GM21737 (cell line): ENCODE data around the gene AURKB.
"Not testable (repeated sequence)": the region's sequence is repeated elsewhere in the genome, so short reads cannot be mapped to it uniquely, and the experiment has no call there.

Experiments used
- ATAC-seq: cut with Tn5 transposase; IDR thresholded peaks from one replicate; pipeline ENCODE4 v1.9.1; 2021; ENCODE audit warnings: mild to moderate bottlenecking, moderate library complexity; ENCODE audit not compliant: unreplicated experiment

AURKB gene

DNA sequence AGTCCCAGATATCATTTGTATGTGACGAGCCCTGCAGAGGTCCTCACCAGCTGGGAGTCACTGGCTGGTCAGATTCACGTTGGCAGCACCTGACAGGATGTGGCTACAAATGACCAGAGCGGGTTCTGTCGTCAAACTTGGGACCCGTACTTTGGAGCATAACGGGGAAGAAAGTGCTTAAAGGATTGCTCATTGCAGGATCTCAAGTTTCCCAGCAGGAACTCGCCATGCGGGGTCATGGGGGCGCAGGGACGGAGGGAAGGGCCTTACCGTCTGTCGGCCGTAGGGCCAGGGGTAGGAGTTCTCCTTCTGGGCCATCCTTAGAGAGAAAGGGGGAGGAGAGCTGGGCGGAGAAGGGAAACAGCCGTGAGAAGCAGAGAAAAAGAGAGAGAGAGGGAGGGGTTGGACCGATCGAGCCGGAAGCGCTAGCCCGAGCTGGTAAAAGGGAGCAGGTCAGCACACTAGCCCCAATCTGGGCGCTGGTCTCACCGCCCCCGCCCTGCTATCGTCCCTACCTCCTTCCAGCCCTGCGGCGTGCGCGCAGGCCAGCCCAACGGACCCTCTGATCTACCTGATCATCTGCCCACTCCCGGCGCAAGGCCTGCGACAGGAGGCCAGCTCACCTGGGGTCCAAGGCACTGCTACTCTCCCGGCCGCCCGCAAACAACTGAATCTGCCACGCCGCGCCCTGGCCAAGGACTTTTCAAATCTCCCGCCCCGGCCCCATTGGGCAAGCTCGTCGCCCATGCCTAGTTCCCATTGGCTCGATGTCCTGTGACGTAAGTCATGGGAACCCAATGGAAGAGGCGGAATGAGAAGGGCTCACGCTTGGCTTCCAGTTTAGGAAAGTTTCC lies at the start of gene AURKB:
TSS of gene AURKB (minus strand) at position 669 of the 854 bp plus-strand sequence. CDS start at position 318, 351 bp downstream.
- ATAC-seq = peak; percentile 81

DNA sequence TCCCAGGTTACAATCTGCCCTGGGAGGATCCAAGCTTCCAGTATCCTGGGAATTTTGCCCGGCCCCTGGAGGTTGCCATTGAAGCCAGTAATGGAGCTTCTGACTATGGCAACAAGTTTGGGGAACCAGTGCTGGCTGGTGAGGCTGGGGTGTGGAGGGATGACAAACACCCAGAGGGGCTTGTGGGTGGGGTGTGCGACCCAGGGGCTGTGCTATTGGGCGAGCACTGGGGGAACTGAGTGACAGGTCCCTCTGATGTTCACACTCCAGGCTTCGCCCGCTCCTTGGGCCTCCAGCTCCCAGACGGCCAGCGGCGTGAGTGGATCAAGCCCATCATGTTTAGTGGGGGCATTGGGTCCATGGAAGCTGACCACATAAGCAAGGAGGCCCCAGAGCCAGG lies 47.4 kb upstream of the AURKB start:
- no peak for ATAC-seq

DNA sequence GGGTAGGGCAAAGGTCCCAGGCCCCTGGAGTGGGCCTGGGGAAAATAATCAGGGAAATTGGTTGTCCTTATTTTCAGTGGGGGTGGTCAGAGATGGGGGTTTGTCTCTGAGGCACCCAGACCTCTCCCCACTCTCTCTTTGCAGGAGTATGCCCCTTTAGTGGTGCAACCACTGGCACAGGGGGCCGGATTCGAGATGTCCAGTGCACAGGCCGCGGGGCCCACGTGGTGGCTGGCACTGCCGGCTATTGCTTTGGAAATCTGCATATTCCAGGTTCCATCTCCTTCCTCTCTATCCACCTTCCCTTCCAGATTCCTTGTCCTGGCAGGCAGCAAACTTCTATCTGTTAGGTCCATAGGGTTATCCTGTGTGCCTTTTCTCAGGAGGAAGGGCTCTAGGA lies 46.3 kb upstream of the AURKB start:
- no peak for ATAC-seq

DNA sequence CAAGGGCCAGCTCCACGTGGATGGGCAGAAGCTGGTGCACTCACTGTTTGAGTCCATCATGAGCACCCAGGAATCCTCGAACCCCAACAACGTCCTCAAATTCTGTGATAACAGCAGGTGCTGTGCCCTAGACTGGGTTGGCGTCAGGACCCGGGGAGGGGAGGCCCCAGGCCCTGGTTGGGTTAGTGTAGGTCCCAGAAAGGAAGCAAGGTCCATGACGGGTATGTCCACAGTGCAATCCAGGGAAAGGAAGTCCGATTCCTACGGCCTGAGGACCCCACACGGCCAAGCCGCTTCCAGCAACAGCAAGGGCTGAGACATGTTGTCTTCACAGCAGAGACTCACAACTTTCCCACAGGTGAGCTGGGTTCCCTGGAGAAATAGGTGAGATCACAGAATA lies 45.9 kb upstream of the AURKB start:
- ATAC-seq = no peak

DNA sequence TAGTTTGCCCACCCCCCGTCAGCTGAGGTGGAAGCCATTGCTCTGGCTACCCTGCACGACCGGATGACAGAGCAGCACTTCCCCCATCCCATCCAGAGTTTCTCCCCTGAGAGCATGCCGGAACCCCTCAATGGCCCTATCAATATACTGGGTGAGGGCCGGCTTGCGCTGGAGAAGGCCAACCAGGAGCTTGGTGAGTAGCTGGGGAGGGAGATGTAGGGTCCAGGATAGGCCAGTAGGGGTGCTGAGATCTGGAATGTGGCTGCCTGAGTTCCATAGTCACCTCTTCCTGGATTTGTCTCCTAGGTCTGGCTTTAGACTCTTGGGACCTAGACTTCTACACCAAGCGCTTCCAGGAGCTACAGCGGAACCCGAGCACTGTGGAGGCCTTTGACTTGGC lies 45.1 kb upstream of the AURKB start:
- ATAC-seq = no peak

DNA sequence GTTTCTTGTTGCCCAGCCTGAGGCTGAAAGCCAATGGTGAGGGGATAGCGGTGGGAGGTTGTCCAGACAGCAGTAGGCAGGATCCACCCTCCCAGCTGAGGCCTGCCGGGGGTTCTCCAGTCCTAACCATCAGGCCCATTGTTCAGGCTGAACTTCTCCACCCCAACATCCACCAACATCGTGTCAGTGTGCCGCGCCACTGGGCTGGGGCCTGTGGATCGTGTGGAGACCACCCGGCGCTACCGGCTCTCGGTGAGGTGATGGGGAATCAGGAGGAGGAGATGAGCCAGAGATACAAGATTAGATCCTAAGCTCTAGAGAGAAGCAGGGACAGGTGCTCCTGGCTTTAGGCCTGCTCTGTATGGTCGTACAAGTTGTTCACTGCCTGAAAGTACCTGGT lies 44.5 kb upstream of the AURKB start:
- ATAC-seq = no peak

DNA sequence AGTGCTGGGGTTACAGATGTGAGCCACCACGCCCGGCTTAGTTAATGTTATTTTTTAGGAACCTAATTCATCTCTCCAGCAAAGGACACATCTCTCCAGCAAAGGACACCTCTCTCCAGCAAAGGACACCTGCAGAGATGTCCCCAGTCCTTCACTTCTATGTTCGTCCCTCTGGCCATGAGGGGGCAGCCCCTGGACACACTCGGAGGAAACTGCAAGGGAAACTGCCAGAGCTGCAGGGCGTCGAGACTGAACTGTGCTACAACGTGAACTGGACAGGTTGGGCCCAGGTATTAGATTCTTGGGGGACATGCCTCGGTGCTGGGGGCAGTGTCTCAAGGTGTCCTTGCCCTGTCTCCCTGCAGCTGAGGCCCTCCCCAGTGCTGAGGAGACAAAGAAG lies 43.4 kb upstream of the AURKB start:
- ATAC-seq = no peak

DNA sequence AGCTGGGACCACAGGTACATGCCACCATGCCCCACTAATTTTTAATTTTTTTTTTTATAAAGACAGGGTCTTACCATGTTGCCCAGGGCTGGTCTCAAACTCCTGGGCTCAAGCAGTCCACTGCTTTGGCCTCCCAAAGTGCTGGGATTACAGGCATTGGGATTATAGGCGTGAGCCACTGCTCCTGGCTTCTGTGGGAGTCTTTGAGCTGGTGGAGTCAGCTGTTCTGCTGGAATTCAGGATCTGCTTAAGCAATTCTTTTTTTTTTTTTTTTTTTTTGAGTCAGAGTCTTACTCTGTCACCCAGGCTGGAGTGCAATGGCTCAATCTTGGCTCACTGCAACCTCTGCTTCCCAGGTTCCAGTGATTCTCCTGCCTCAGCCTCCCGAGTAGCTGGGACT lies 41.0 kb upstream of the AURKB start:
- ATAC-seq = not testable (repeated sequence)

DNA sequence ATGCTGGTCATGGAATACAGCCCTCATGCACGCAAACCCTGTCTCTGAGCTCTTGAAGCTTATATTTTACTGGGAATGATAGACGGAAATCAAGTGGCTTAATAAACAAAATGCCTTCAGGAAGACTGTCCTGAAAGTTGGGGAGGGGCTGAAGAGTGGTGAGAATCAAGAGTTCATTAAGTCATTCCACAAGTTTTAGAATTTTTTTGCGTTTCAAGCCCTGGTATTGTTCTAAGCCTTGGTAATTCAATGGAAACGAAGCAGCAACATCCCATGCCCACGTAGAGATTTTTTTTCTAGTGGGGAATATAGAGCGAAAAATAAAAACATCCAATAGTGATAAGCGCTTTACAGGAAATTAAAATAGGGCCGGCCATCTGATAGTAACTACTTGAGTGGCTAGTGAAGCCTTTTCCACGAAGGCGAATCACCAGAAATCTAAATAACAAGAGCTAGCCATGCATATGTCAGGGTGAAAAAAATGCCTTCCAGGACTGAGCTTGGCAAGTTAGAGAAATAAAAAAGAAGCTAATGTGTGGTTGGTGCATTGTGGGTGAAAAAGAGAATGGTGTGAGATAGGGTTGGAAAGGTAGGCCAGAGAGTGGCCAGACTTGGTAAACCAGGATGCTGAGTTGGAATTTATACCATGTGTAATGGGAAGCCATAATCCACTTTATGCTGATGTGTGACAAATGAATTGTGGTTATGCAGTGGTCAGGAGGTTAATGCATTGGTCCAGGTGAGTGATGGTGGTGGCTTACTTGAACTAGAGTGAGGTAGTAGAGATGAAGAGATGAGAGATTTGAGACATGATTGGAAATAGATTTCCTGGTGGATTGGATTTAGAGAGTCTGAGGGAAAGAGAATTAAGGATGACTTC lies 39.5 kb upstream of the AURKB start:
- no peak for ATAC-seq

DNA sequence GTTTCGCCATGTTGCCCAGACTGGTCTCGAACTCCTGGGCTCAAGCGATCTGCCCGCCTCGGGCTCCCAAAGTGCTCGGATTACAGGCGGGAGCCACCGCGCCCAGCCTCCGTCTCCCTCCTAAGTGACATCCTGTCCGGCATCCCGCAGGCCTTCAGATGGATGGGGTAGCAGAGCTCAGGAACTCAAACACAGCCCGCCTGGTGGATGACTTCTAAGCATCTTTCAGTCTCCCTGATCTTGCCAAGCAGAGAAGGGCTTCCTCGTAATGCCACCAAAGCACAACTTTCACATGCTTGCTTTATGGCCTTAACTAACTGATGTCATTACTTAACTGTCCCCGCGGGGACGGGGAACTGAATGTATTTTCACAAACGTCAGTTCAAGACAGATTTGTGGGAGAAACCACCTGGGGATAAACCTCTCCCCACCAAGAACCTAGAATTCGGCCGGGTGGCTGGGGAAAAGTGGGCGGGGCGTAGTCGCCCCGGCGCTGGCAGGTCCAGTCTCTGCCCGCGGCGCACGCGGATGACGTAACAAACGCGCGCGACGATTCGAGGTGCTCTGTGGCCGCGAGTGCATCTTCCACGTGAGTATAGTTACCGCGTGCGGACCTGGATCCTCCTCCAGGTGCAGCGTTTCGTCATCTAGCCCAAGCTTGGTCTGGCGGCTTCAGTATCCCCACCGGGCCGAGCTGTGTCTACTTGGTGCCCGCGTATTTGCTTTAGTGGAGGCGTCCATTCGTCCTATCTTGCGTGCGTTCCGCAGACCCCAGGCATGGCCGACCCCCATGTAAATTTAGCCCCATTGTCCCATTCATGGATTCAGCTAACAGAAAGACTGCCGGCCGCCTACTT lies 38.6 kb upstream of the AURKB start, which contains the start of gene PFAS:
TSS of gene PFAS (plus strand) at position 539 of the 857 bp plus-strand sequence. CDS start 4,649 bp downstream, outside the sequence.
- peak; percentile 46 for ATAC-seq

DNA sequence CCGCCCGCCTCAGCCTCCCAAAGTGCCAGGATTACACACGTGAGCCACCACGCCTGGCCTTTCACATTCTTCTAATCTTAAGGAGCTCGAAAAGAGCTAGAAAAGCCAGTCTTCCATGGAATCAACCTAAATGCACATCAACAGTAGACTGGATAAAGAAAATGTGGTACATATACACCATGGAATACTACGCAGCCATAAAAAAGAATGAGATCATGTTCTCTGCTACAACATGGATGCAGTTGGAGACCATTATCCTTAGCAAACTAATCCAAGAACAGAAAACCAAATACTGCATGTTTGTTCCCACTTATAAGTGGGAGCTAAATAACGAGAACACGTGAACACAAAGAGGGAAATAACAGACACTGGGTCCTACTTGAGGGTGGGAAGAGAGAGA lies 34.4 kb upstream of the AURKB start:
- ATAC-seq = no peak

DNA sequence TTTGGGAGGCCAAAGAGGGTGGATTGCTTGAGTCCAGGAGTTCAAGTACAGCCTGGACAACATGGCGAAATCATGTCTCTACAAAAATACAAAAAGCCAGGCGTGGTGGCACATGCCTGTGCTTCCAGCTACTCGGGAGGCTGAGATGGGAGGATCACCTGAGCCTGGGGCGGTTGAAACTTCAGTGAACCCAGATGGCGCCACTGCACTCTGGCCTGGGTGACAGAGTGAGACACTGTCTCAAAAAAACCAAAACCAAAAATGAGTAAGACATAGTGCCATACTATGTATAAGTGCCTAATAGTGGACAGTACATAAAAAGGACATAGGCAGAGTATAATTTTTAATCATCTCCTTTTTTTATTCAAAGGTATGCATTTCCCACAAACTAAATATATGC lies 33.5 kb upstream of the AURKB start:
- ATAC-seq = no peak

DNA sequence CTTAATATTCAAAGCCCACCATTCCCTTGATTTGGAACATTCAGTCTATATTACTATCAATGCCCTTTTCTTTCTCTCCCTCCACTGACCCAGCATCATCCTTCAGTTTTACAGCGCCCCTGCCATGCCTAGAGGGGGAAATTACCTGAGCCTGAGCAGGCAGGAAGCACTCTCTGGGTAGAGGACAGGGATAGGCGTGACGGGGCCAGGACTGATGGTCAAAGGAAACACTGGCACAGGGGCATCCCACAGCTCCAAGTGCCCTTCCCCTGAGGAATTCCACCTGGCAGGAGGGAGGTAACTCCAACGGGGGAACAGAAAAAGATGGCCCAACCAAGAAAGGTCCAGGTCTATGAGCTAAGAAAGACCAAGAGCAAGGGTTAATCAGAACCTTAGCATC lies 27.5 kb upstream of the AURKB start:
- no peak for ATAC-seq

DNA sequence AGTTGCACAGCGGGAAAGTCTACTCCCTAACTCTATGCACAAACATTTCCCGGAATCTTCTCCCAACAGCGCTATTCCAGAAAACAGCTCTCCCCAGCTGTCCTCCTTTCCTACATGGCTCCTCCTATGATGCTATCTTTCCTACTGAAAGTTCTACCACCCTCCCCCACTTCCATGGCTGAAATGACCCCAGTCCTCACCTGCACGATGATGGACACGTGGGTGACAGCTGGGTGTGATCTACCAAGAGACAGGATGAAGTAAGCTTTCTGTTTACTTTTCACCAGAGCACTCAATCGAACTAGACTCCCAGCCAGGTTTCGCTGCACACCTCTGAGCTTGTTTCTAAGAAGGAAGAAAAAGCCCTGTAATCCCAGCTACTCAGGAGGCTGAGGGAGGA lies 26.8 kb upstream of the AURKB start:
- ATAC-seq = no peak

DNA sequence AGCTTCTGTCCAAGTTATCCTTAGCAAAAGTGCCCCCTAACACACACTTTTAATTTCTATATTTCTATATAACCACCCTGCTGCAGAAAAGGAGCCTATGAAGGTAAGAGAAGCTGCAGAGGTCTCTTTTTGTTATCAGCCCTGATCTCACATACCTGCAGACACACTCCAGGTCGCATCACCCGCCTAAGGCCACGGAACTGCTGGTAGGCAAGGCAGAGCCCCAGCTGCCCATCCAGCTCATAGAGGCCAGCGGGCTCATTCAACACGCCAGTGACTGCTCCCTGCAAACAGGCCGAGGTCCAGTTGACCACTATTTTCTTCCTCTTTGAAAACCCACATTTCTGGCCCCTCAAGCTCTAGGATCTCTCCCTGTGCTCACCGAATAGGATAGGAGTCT lies 25.3 kb upstream of the AURKB start:
- no peak for ATAC-seq

DNA sequence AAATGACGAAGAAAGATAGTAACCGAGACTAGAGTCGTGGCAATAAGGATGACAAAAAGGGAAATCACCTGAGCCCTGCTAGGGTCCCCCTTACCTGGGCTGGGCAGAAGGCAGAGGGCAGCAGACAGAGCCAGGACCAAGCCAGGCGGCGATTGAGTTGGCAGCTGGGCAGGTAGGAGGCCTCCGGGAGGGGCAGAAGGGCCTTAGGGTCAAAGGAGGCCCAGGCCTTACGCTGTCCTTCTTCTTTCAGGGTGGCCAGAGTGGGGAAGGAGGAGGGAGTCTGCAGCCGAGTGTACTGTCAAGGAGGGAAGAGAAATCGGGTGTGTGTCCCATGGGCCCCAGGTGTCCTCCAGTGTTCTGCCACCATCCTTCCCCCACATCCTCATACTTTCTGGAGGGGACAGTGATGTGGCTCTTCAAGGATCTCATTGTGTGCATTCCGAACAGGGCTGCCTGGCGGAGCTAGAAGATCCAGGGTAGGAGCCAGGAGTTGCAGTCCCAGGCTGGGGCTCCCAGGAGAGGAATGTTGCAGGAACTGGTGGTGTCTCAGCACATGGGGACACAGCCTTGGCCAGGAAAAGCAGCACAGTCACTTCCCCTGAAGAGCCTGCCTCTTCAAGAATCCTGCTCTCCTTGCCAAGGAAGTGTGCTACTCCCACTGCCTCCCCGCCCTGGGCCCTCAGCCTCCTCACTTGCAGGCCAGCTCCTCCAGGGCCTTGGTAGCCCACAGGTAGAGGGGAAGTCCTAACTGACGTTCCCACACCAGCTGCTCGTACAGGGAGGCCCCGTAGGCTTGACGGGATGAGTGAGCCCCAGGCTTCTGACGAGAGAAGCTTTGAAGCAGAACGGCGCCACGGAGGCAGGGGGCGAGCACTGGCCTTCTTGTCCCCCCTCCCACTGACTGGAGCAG lies 24.2 kb upstream of the AURKB start:
- no peak for ATAC-seq

DNA sequence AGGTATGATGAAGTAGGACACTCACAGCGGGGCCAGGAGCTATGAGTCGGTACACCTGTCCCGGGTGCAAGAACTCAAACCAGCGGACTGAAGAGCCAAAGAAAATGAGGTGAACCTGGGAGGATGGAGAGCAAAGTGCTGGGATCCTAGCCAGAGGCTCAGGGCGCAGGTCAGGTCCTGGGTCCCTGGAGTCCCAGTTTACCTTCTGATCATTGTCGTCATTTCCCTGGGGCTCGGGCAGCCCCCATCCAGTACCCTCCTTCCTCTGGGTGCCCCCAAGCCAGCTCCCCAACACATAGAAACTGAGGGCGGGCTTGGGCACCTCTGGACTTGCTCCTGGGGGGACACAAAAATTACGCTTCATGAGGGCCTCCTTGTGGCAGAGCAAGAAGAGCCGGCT lies 21.3 kb upstream of the AURKB start:
- ATAC-seq = no peak

DNA sequence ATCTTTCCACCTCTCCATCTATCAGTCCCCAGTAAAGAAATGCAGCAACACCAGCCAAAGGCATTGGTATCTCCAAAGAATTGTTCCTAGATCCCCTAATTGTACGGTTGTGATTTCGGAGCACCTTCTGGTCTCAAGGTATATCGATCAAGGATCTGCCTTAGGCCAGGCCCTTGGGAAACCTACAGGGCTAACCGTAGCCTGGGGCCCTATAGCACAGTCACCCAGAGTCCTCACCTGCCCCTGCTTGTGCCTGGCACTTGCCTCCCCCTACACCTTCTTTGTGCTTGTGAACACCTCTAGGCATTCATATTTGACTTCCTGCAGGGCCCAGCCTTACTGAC lies 16.8 kb upstream of the AURKB start:
- ATAC-seq = no peak

DNA sequence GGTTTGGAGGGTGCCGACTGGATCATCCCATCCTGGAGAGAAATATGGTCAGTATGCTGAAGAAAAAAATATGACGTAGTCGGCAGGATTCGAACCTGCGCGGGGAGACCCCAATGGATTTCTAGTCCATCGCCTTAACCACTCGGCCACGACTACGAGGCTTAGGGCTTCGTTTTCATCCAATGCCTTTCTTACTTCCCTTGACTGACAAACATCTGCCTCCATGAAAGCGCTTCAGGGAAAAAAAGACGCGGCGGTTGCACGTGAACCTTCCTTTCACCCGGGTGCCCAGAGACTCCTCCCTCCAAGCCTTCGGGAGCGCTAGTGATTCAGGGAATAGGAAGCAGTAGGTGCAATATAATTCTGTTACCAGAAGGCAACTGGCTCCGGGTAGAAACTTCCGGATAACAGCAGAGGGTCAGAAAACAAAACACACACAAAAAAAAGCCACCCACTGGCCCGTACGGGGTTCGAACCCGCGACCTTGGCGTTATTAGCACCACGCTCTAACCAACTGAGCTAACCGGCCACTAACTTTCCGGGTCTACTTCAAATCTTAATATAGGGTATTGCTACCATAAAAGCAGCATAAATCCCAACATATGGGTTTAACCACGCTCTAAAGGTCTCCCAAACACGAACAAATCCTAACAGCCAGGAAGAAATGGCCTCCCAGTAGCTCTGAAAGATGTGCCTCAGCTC lies 16.3 kb upstream of the AURKB start:
- ATAC-seq = no peak
